K562 (cell line): ENCODE results near the gene COQ2. TPM values are rescaled to one million over a fixed set of nuclear protein-coding genes. Genes with fewer than 3 reads are reported as not detected.
A peak's percentile ranks its signal among the peaks of the same experiment; 100 is the strongest.

Experiments used
- ATF7 ChIP-seq: fragments of 450-650 bp; IDR thresholded peaks from 2 replicates; pipeline ENCODE4 v1.7.1; 2014; ENCODE audit warnings: mild to moderate bottlenecking, moderate library complexity
- CREB5 ChIP-seq: fragments of 250-450 bp; sonication (Bioruptor Pico); IDR thresholded peaks from 2 replicates; pipeline ENCODE4 v1.5.0; 2020; ENCODE audit warnings: mild to moderate bottlenecking
- ERF ChIP-seq: fragments of 450-650 bp; formaldehyde crosslinking; IDR thresholded peaks from 2 replicates; pipeline ENCODE4 v1.4.0; 2020; ENCODE audit warnings: mild to moderate bottlenecking, mixed read lengths
- ETS1 ChIP-seq: conservative IDR thresholded peaks from 2 replicates; pipeline ENCODE4 v1.6.1; 2011; ENCODE audit warnings: low read depth, mild to moderate bottlenecking, low read length; ENCODE audit not compliant: control insufficient read depth
- HDAC6 ChIP-seq: IDR thresholded peaks from 2 replicates; pipeline ENCODE4 v1.6.1; 2012; ENCODE audit warnings: low read depth, mild to moderate bottlenecking, control low read depth, inconsistent platforms, low read length, moderate library complexity
- ILF3 ChIP-seq: fragments of 450-650 bp; IDR thresholded peaks from 2 replicates; pipeline ENCODE4 v1.6.1; 2018; ENCODE audit warnings: antibody characterized with exemption, mild to moderate bottlenecking, moderate library complexity, borderline replicate concordance
- MAFK ChIP-seq: IDR thresholded peaks from 2 replicates; pipeline ENCODE4 v1.6.1; 2011; ENCODE audit warnings: low read length, improper control_type of control experiment
- NCOR1 ChIP-seq: fragments of 450-650 bp; IDR thresholded peaks from 2 replicates; pipeline ENCODE4 v1.6.1; 2016; ENCODE audit warnings: mild to moderate bottlenecking, moderate library complexity
- NR2C1 ChIP-seq, 2 experiments: fragments of 450-650 bp; IDR thresholded peaks; 2 replicates each; pipeline ENCODE4 v1.6.1; 2017; ENCODE audit warnings: mild to moderate bottlenecking in 2 of 2, antibody characterized with exemption in 1 of 2, inconsistent platforms in 1 of 2, missing compliant biosample characterization in 1 of 2, missing genetic modification characterization in 1 of 2
- NR3C1 ChIP-seq: sonication (generic); formaldehyde crosslinking; IDR thresholded peaks from 2 replicates; pipeline ENCODE4 v1.8.1; 2022; ENCODE audit warnings: missing genetic modification reagents
- PHB ChIP-seq: fragments of 250-450 bp; sonication (Bioruptor Pico); IDR thresholded peaks from 2 replicates; pipeline ENCODE4 v1.5.0; 2021
- PHF8 ChIP-seq: fragments of 200-600 bp; sonication (generic); IDR thresholded peaks from 2 replicates; pipeline ENCODE4 v1.6.1; 2012; ENCODE audit warnings: mixed run types, mild to moderate bottlenecking, inconsistent platforms, low read length, moderate library complexity, borderline replicate concordance
- POLR2H ChIP-seq: IDR thresholded peaks from 2 replicates; pipeline ENCODE4 v1.6.1; 2016; ENCODE audit warnings: missing genetic modification characterization, low read depth, mild to moderate bottlenecking, control low read depth, missing compliant biosample characterization, moderate library complexity
- PTTG1 ChIP-seq: fragments of 450-650 bp; IDR thresholded peaks from 2 replicates; pipeline ENCODE4 v1.6.1; 2016; ENCODE audit warnings: low read depth, mild to moderate bottlenecking, missing genetic modification characterization, missing compliant biosample characterization
- RBM14 ChIP-seq: fragments of 200-400 bp; formaldehyde crosslinking; IDR thresholded peaks from 2 replicates; pipeline ENCODE4 v1.6.1; 2018; ENCODE audit warnings: low read depth, mild to moderate bottlenecking, low read length, moderate library complexity, borderline replicate concordance; ENCODE audit not compliant: insufficient read depth
- STAG1 ChIP-seq: sonication (generic); formaldehyde crosslinking; IDR thresholded peaks from 2 replicates; pipeline ENCODE4 v1.5.0; 2020; ENCODE audit warnings: missing genetic modification reagents, borderline replicate concordance
- ZNF146 ChIP-seq: IDR thresholded peaks from one replicate; pipeline ENCODE4 v1.6.1; 2018; ENCODE audit warnings: missing compliant biosample characterization; ENCODE audit not compliant: unreplicated experiment
- ZNF212 ChIP-seq: fragments of 450-650 bp; formaldehyde crosslinking; IDR thresholded peaks from 2 replicates; pipeline ENCODE4 v1.4.0; 2020; ENCODE audit warnings: mild to moderate bottlenecking
- polyA plus RNA-seq, 8 experiments: library from polyadenylated mRNA; depleted of rRNA in 4 of 8; stranded (reverse) in 5 of 8; unstranded in 3 of 8; fragments of >200 nt; fragmentation: Nextera tagmentation in 2 of 8; fragmentation: Illumina TruSeq in 1 of 8; extraction: Ambion mirVana in 2 of 8; extraction: Trizol in 1 of 8; gene quantifications; 2 replicates each; pipeline versions ENCODE4 v1.2.1 to v1.2.3, GENCODE V29; 2011 to 2014; ENCODE audit warnings: inconsistent platforms in 1 of 8, missing spikeins in 1 of 8
- total RNA-seq, 7 experiments: library from RNA; depleted of rRNA in 6 of 7; stranded (reverse); fragments of >200 nt in 6 of 7; fragmentation: Illumina TruSeq in 2 of 7; extraction: Trizol in 2 of 7; gene quantifications; 2 replicates each; pipeline versions ENCODE4 v1.2.1 to v1.2.3, GENCODE V29; 2011 to 2021; ENCODE audit warnings: low replicate concordance in 1 of 7
- TF ChIP-seq, protein P1 (sequence below): fragments of 250-450 bp; sonication (Bioruptor Pico); IDR thresholded peaks from 2 replicates; pipeline ENCODE4 v1.8.0; 2021; ENCODE audit warnings: borderline replicate concordance, mild to moderate bottlenecking, moderate library complexity; ENCODE audit not compliant: poor library complexity, severe bottlenecking
- TF ChIP-seq, protein P2 (sequence below): fragments of 250-450 bp; sonication (Bioruptor Pico); IDR thresholded peaks from 2 replicates; pipeline ENCODE4 v1.8.0; 2021; ENCODE audit warnings: moderate library complexity, mild to moderate bottlenecking, inconsistent platforms
- TF ChIP-seq, protein P3 (sequence below): sonication (generic); formaldehyde crosslinking; IDR thresholded peaks from 2 replicates; pipeline ENCODE4 v1.5.0; 2020; ENCODE audit warnings: missing genetic modification reagents
- TF ChIP-seq, protein P4 (sequence below): sonication (generic); formaldehyde crosslinking; IDR thresholded peaks from 2 replicates; pipeline ENCODE4 v1.8.1; 2023; ENCODE audit warnings: mild to moderate bottlenecking, missing genetic modification reagents

Gene COQ2
- total and polyA plus RNA-seq, 9 of the 15 experiments (the other 6 are each of a cell fraction or from before 2014, with no cell fraction given) = 1.9 to 13.5 (median 11.8) TPM

DNA sequence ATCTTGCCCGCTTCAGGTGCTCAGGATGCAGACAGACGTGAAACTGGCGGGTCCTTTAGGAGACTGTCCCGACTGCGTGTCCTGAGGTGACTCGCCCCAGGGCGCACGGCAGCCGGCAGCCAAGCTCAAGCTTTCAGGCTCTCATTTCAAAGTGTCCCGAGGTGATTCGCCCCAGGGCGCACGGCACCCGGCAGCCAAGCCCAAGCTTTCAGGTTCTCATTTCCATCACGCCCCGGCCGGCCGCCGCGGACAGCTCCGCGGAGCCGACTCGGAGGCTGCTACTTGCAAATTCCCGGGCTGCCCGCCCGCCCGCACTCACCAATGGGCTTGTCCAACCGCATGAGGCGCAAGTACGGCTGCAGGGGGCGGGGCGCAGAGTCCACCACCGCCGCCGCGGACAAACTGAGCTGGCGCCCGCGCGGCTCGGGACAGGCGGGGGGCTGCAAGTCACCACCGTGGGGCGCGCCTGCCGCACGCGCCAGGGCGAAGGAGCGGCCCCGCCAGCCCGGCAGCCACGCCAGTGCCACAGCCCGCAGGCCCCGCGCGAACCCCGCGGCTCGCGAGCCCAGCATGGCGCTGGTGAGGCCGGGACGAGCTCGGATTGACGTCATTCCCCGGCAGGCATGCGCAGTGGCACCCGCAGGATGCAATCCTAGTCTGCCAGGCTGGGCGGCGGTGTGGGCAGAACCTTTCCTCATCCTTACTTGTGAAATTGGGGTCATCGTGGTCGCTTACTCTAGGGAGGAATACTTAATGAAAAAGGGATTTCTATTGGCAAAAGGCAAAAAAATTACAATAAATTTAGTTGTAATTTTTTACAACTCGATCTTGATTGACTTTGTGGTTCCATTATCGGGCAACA, at the start of gene COQ2 (continued):
- TF ChIP-seq ZNF146 (CRISPR knock-in tag) (no peak), STAG1 (CRISPR knock-in tag) (no peak; the same call in 1 of the 2 replicates), NR3C1 (CRISPR knock-in tag) (no peak), ATF7 (peak; percentile 98), CREB5 (no peak), HDAC6 (no peak), MAFK (no peak), ERF (CRISPR knock-in tag) (peak; percentile 90), PHF8 (peak; percentile 96), NR2C1 (IDR thresholded peaks at IDR 0.05) (no peak), NR2C1 (tag; IDR thresholded peaks at IDR 0.05) (no peak), ZNF212 (CRISPR knock-in tag) (no peak), PHB (CRISPR knock-in tag) (no peak), RBM14 (no peak), ETS1 (no peak; the same call in 1 of the 2 replicates), POLR2H (peak; percentile 90), ILF3 (peak; percentile 36; the same call in 1 of the 2 replicates), PTTG1 (tag) (no peak), NCOR1 (no peak)
- TF ChIP-seq, protein P1, sequence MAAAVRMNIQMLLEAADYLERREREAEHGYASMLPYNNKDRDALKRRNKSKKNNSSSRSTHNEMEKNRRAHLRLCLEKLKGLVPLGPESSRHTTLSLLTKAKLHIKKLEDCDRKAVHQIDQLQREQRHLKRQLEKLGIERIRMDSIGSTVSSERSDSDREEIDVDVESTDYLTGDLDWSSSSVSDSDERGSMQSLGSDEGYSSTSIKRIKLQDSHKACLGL (CRISPR knock-in tag) = no peak
- TF ChIP-seq, protein P2, sequence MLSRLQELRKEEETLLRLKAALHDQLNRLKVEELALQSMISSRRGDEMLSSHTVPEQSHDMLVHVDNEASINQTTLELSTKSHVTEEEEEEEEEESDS = no peak
- TF ChIP-seq, protein P3, sequence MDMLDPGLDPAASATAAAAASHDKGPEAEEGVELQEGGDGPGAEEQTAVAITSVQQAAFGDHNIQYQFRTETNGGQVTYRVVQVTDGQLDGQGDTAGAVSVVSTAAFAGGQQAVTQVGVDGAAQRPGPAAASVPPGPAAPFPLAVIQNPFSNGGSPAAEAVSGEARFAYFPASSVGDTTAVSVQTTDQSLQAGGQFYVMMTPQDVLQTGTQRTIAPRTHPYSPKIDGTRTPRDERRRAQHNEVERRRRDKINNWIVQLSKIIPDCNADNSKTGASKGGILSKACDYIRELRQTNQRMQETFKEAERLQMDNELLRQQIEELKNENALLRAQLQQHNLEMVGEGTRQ (CRISPR knock-in tag) = no peak
- TF ChIP-seq, protein P4, sequence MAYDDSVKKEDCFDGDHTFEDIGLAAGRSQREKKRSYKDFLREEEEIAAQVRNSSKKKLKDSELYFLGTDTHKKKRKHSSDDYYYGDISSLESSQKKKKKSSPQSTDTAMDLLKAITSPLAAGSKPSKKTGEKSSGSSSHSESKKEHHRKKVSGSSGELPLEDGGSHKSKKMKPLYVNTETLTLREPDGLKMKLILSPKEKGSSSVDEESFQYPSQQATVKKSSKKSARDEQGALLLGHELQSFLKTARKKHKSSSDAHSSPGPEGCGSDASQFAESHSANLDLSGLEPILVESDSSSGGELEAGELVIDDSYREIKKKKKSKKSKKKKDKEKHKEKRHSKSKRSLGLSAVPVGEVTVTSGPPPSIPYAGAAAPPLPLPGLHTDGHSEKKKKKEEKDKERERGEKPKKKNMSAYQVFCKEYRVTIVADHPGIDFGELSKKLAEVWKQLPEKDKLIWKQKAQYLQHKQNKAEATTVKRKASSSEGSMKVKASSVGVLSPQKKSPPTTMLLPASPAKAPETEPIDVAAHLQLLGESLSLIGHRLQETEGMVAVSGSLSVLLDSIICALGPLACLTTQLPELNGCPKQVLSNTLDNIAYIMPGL (CRISPR knock-in tag) = peak; percentile 89
